ENCODE results near the gene GRID1.

DNA sequence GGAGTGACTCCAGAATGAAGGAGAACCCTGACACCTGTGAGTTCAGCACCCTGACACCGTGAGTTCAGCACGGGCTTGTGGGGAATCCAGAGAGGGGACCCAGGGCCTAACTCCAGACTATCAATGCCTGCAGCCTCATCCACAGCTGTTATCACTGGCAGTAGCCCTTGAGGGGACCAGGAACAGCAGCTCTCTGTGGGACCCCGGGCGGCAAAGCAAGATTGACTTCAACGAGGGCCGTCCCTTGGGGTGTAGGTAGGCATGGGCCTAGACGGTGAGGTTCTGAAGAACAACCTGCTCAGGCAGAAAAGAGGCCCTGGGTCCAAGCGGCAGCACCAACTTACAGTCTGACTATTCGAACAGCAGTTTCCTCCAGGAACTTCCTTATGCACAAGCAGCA lies 8.9 kb downstream of the GRID1 start:
- no peak for TF ChIP-seq POLR2A (IDR thresholded peaks at IDR 0.05; ENCODE audit: low read depth, low read length)
- no peak for TF ChIP-seq POLR2AphosphoS5 (IDR thresholded peaks at IDR 0.05; ENCODE audit: low read depth, low read length)
- no peak for TF ChIP-seq TAF1 (IDR thresholded peaks at IDR 0.05; ENCODE audit: low read depth, low read length)
- TF ChIP-seq POU2F2 (IDR thresholded peaks at IDR 0.05; ENCODE audit: low read depth, low read length), result no peak
- no peak for TF ChIP-seq SPI1 (IDR thresholded peaks at IDR 0.05; ENCODE audit: low read depth, low read length)

Data from GM12891 (cell line).